H9 (cell line): ENCODE results near the gene ZNF281. TPM values are rescaled to one million over a fixed set of nuclear protein-coding genes. Genes with fewer than 3 reads are reported as not detected.

Source experiments
- DNase-seq: peaks from one replicate; pipeline ENCODE4 v3.0.0-alpha.2; 2017
- H2AFZ ChIP-seq: one replicate; pipeline ENCODE4 v1.6.1; 2013; ENCODE audit warnings: mild to moderate bottlenecking, low read length, control low read depth, moderate library complexity
- H2AK5ac ChIP-seq: 2 replicates; pipeline ENCODE4 v1.6.1; 2013; ENCODE audit warnings: low read length, control low read depth, mixed read lengths; ENCODE audit not compliant: insufficient read length
- H2BK120ac ChIP-seq: one replicate; pipeline ENCODE4 v1.6.1; 2013; ENCODE audit warnings: low read depth, mild to moderate bottlenecking, low read length, control low read depth, inconsistent platforms; ENCODE audit not compliant: poor library complexity, severe bottlenecking
- H2BK12ac ChIP-seq: 2 replicates; pipeline ENCODE4 v1.6.1; 2013; ENCODE audit warnings: low read length, control low read depth, mixed read lengths, low read depth; ENCODE audit not compliant: insufficient read length
- H2BK15ac ChIP-seq: 2 replicates; pipeline ENCODE4 v1.6.1; 2013; ENCODE audit warnings: low read depth, low read length, control low read depth
- H2BK20ac ChIP-seq: one replicate; pipeline ENCODE4 v1.6.1; 2013; ENCODE audit warnings: low read depth, mild to moderate bottlenecking, low read length, control low read depth, inconsistent platforms; ENCODE audit not compliant: poor library complexity, severe bottlenecking
- H2BK5ac ChIP-seq: 2 replicates; pipeline ENCODE4 v1.6.1; 2013; ENCODE audit warnings: low read length, control low read depth, mixed read lengths; ENCODE audit not compliant: insufficient read length
- H3K14ac ChIP-seq: 2 replicates; pipeline ENCODE4 v1.6.1; 2013; ENCODE audit warnings: low read length, control low read depth; ENCODE audit not compliant: insufficient read depth
- H3K18ac ChIP-seq: 2 replicates; pipeline ENCODE4 v1.6.1; 2013; ENCODE audit warnings: low read depth, mild to moderate bottlenecking, mixed read lengths, low read length, control low read depth; ENCODE audit not compliant: insufficient read length
- H3K23ac ChIP-seq: 2 replicates; pipeline ENCODE4 v1.6.1; 2013; ENCODE audit warnings: low read length, control low read depth, mixed read lengths, low read depth; ENCODE audit not compliant: insufficient read length
- H3K23me2 ChIP-seq: 2 replicates; pipeline ENCODE4 v1.6.1; 2013; ENCODE audit warnings: low read depth, mild to moderate bottlenecking, mixed read lengths, low read length, control low read depth; ENCODE audit not compliant: insufficient read length, poor library complexity, severe bottlenecking
- H3K27ac ChIP-seq: 2 replicates; pipeline ENCODE4 v1.5.1; 2013; ENCODE audit warnings: low read length, control low read depth, mixed read lengths, low read depth; ENCODE audit not compliant: insufficient read length
- H3K27me3 ChIP-seq: 2 replicates; pipeline ENCODE4 v1.6.1; 2013; ENCODE audit warnings: low read length, control low read depth, inconsistent platforms; ENCODE audit not compliant: insufficient read depth
- H3K4ac ChIP-seq: 2 replicates; pipeline ENCODE4 v1.6.1; 2013; ENCODE audit warnings: low read depth, mild to moderate bottlenecking, control low read depth, inconsistent platforms, low read length, moderate library complexity
- H3K4me1 ChIP-seq: 2 replicates; pipeline ENCODE4 v1.6.1; 2013; ENCODE audit warnings: low read length, control low read depth, inconsistent platforms; ENCODE audit not compliant: insufficient read depth
- H3K4me2 ChIP-seq: 2 replicates; pipeline ENCODE4 v1.6.1; 2013; ENCODE audit warnings: low read length, control low read depth, mixed read lengths; ENCODE audit not compliant: insufficient read length, insufficient read depth
- H3K56ac ChIP-seq: 2 replicates; pipeline ENCODE4 v1.6.1; 2013; ENCODE audit warnings: low read depth, mild to moderate bottlenecking, mixed read lengths, low read length, control low read depth; ENCODE audit not compliant: insufficient read length
- H3K79me1 ChIP-seq: 2 replicates; pipeline ENCODE4 v1.6.1; 2013; ENCODE audit warnings: low read depth, mild to moderate bottlenecking, moderate library complexity, low read length, control low read depth, inconsistent platforms; ENCODE audit not compliant: insufficient read depth, poor library complexity, severe bottlenecking
- H3K79me2 ChIP-seq: 2 replicates; pipeline ENCODE4 v1.6.1; 2013; ENCODE audit warnings: low read length, control low read depth, inconsistent platforms; ENCODE audit not compliant: insufficient read depth
- H3K9ac ChIP-seq: 2 replicates; pipeline ENCODE4 v1.6.1; 2013; ENCODE audit warnings: low read length, control low read depth, mixed read lengths; ENCODE audit not compliant: insufficient read length; ENCODE audit errors: extremely low read depth
- H3K9me3 ChIP-seq: one replicate; pipeline ENCODE4 v1.6.1; 2013; ENCODE audit warnings: low read depth, low read length, inconsistent platforms; ENCODE audit not compliant: control insufficient read depth
- H3T11ph ChIP-seq: one replicate; pipeline ENCODE4 v1.6.1; 2013; ENCODE audit warnings: mild to moderate bottlenecking, low read length, control low read depth, inconsistent platforms
- H4K20me1 ChIP-seq: one replicate; pipeline ENCODE4 v1.6.1; 2013; ENCODE audit not compliant: control insufficient read depth, insufficient read length, insufficient read depth
- H4K5ac ChIP-seq: 2 replicates; pipeline ENCODE4 v1.6.1; 2013; ENCODE audit warnings: low read depth, mild to moderate bottlenecking, mixed read lengths, low read length, control low read depth; ENCODE audit not compliant: insufficient read length
- H4K8ac ChIP-seq: replicated peaks from 2 replicates; pipeline ENCODE4 v1.6.1; 2013; ENCODE audit warnings: low read length, control low read depth, mixed read lengths, low read depth; ENCODE audit not compliant: insufficient read length
- H4K91ac ChIP-seq: 2 replicates; pipeline ENCODE4 v1.6.1; 2013; ENCODE audit warnings: low read depth, mild to moderate bottlenecking, moderate library complexity, mixed read lengths, low read length, control low read depth; ENCODE audit not compliant: insufficient read length
- H3K27ac Mint-ChIP-seq, 3 experiments: 2 replicates in 2 of 3; 3 replicates in 1 of 3; pipeline ENCODE4 v1.8.0; 2020 to 2021; ENCODE audit warnings: mixed read lengths in 3 of 3, mild to moderate bottlenecking in 1 of 3, moderate library complexity in 1 of 3
- H3K27me3 Mint-ChIP-seq: 2 replicates; pipeline ENCODE4 v1.8.0; 2021; ENCODE audit warnings: low read depth, mild to moderate bottlenecking, moderate library complexity, mixed read lengths
- H3K36me3 Mint-ChIP-seq, 3 experiments: 2 replicates in 2 of 3; 3 replicates in 1 of 3; pipeline ENCODE4 v1.8.0; 2020 to 2021; ENCODE audit warnings: low read depth in 3 of 3, mixed read lengths in 3 of 3; ENCODE audit not compliant: insufficient read depth in 1 of 3
- H3K4me1 Mint-ChIP-seq, 2 experiments: 2 replicates each; pipeline ENCODE4 v1.8.0; 2020; ENCODE audit warnings: mixed read lengths in 2 of 2
- H3K4me3 Mint-ChIP-seq, 2 experiments: 2 replicates in 1 of 2; 3 replicates in 1 of 2; pipeline ENCODE4 v1.8.0; 2020 to 2021; ENCODE audit warnings: mild to moderate bottlenecking in 2 of 2, mixed read lengths in 2 of 2, moderate library complexity in 1 of 2
- H3K9me3 Mint-ChIP-seq, 2 experiments: 2 replicates in 1 of 2; 3 replicates in 1 of 2; pipeline ENCODE4 v1.8.0; 2020; ENCODE audit warnings: mild to moderate bottlenecking in 2 of 2, mixed read lengths in 2 of 2, moderate library complexity in 1 of 2
- CTCF ChIP-seq: fragments of 200-600 bp; sonication (generic); conservative IDR thresholded peaks from 3 replicates; pipeline ENCODE4 v1.8.0; 2021; ENCODE audit warnings: antibody characterized with exemption, mild to moderate bottlenecking
- WGBS: extraction: QIAGEN DNeasy Blood & Tissue Kit; methylation state at CpG from one replicate; pipeline ENCODE4 v1.1.7; 2013; ENCODE audit warnings: missing lambda C conversion rate, low lambda C conversion rate, mixed read lengths; ENCODE audit not compliant: insufficient read length; ENCODE audit errors: extremely low coverage; 5-methylcytosine and 5-hydroxymethylcytosine counted together
- total RNA-seq: library from RNA; stranded (reverse); gene quantifications from 2 replicates; pipeline ENCODE4 v1.2.1, GENCODE V29; 2021

The ZNF281 gene
- total RNA-seq, 1 experiment from 2014 or later, result 75.2 TPM

DNA sequence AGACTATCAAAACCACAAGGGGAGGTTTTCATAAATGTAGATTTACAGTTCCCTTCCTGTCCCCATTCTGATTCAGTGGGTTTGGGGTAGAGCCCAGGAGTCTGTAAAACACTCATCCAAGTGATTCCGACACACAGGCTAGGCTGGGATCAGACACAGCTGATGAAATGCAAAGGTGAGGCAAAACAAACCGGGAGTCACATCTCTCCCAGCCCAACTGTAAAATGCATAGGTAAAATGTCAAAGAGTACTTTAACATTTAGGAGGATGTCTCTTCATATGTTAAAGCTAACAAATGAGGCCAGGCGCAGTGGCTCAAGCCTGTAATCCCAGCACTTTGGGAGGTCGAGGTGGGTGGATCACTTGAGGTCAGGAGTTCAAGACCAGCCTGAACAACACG is 45.0 kb downstream of the ZNF281 start:
- Histone ChIP-seq H2BK12ac (no peak overlapping the region), H3K23me2 (no peaks in the 10 kb centered on the region), H3K79me1 (no peaks in the 10 kb centered on the region), H3K79me2 (no peaks in the 10 kb centered on the region), H3T11ph (no peak overlapping the region), H3K9me3 (no peaks in the 10 kb centered on the region), H2BK5ac (peak overlapping the region; percentile 58), H3K14ac (no peak overlapping the region), H4K91ac (no peak overlapping the region), H2BK15ac (no peak overlapping the region), H3K23ac (no peak overlapping the region), H2BK20ac (no peak overlapping the region), H2AK5ac (no peak overlapping the region), H3K27ac (peak overlapping the region; percentile 99), H3K18ac (no peak overlapping the region), H2BK120ac (no peak overlapping the region), H4K8ac (no peak overlapping the region), H2AFZ (no peak overlapping the region), H3K9ac (peak overlapping the region; percentile 61), H4K20me1 (no peaks in the 10 kb centered on the region), H3K4me1 (peaks cover 30% of the 10 kb centered on the region), H3K27me3 (no peaks in the 10 kb centered on the region), H3K4me2 (peak overlapping the region; percentile 55), H3K56ac (no peak overlapping the region), H4K5ac (no peak overlapping the region), H3K4ac (no peak overlapping the region)
- DNase-seq, result peak; percentile 76
- Mint-ChIP-seq H3K36me3 (peaks cover 18 to 26% (median 23%) of the 10 kb centered on the region in 3 experiments), H3K27me3 (no peaks in the 10 kb centered on the region), H3K4me3 (peak overlapping the region; percentile 23 to 60; a peak in 2 of 5 replicates), H3K9me3 (no peaks in the 10 kb centered on the region), H3K27ac (peak overlapping the region in 1 of 3 experiments; percentile 74; a peak in 4 of 7 replicates), H3K4me1 (peaks cover 47 to 51% of the 10 kb centered on the region in 2 experiments)
- TF ChIP-seq CTCF, result no peak
- WGBS, result no CpG with 5 or more reads among the region's 5 CpGs
